HG02763 (cell line): ENCODE data around the gene PIK3CG.
A peak's percentile ranks its signal among the peaks of the same experiment; 100 is the strongest.

Source experiments
- ATAC-seq: cut with Tn5 transposase; IDR thresholded peaks from one replicate; pipeline ENCODE4 v1.9.1; 2021; ENCODE audit warnings: mild to moderate bottlenecking, moderate library complexity; ENCODE audit not compliant: unreplicated experiment

PIK3CG gene

DNA sequence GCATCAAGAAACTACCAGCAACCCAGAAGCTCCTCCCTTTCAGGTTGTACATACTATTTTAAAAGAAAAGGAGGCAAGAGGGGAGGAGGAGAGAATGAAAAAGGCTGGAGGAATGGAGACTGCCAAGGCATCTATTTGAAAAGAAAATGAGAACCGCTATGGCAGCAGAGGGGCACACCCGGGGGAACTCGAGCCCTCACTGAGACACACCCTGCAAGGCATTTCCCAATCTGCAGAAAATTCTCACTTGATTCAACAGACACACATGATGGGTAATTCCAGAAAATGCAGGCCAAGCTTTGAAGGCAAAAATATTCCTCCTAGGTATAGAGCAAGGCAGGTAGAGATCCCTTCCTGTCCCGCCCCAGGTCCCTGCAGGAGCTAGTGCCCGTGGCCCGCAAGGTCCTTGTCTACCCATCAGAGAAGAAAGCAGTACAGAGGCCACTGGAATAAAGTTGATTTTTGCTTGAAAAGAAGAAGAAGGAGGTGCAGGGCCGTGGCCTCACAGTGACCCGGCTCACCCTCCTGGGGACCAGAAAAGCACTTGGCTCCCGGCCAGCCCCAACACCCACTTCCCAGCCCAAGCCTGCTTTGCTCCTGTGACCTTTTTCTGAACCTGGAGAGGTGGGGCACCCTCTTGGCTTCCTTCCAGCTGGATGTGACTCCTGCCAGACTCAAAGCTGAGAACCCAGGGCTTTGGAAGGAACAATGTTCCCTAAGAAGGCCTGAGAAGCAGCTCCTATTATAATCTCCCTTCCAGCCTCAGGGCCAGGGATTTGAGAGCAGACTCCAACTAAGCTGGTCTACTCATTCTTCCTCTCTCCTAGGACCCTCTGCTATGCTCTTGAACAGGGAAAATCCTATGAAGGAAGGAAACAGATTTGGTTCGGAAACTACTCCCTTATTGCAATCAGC lies 6.2 kb upstream of the PIK3CG start:
- no peak for ATAC-seq

- no peak for ATAC-seq
Observed at GRCh38 chr7:106862317-106863089, 2.6 kb upstream of the PIK3CG start.

- no peak for ATAC-seq
Observed at GRCh38 chr7:106863274-106863997, 1.6 kb upstream of the PIK3CG start.

DNA sequence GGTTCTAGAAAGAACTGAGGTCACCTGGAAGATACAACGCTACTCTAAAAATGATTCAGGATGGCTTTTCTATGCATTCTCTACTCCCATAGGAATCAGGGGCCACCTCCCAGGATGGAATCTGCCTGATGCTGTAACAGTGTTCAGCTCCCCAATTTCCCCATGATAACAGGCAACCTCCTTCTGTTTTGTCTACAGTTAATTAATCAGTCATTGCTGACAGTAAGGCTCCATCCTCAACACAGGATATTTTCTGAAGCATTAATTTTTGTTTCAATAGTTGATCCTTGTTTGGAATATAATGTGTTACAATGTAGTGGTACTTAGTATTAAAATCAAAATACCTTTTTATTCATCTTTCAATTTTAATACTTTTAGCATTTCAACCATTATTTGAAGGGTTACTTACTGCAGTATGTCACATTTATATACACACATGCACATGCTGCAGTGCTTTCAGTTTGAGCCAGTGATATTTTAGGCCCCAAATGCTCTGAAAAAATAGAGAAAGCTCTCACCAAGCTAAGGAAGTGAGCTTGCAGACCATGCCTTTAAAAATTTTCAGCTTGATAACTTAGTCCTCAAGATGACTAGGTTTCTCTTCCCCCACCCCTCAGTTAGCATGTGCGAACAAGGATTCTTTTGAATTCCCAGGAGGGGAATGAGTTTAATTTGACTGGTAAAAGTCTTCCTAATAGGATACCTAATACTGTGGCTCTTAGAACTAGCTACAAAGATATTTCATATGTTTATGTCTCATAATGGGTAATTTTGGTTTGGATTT lies 592 bp upstream of the PIK3CG start:
- peak; percentile 34 for ATAC-seq

- ATAC-seq, result peak; percentile 31
Observed at GRCh38 chr7:106866298-106867281, 1.5 kb downstream of the PIK3CG start.

DNA sequence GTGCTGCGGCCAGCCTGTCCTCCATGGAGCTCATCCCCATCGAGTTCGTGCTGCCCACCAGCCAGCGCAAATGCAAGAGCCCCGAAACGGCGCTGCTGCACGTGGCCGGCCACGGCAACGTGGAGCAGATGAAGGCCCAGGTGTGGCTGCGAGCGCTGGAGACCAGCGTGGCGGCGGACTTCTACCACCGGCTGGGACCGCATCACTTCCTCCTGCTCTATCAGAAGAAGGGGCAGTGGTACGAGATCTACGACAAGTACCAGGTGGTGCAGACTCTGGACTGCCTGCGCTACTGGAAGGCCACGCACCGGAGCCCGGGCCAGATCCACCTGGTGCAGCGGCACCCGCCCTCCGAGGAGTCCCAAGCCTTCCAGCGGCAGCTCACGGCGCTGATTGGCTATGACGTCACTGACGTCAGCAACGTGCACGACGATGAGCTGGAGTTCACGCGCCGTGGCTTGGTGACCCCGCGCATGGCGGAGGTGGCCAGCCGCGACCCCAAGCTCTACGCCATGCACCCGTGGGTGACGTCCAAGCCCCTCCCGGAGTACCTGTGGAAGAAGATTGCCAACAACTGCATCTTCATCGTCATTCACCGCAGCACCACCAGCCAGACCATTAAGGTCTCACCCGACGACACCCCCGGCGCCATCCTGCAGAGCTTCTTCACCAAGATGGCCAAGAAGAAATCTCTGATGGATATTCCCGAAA lies 2.7 kb downstream of the PIK3CG start:
- ATAC-seq, result no peak

GRCh38 chr7:106868364-106868763 lies 3.3 kb downstream of the PIK3CG start:
- no peak for ATAC-seq

GRCh38 chr7:106869954-106870353 lies 4.9 kb downstream of the PIK3CG start:
- ATAC-seq, result no peak

- no peak for ATAC-seq
Observed at GRCh38 chr7:106870528-106870927, 5.4 kb downstream of the PIK3CG start.

DNA sequence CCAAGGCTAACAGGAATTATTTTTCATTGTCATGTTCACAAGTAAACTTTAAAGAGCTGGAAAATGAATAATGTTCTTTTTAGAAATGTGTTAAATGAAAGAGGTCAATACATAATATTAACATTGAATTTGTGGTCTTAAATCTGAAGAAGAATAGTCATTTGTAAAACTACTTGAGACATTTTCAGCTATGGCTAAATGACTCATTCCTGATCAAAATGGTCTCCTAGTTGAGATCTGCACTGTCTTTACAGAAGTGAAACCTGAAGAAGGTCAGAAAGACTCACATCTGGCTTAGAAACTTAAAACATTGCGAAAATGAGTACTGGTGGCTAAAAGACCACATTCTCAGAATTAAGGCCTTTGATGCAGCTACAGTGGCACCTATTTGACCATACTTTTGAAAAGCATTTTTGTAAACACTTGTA lies 5.9 kb downstream of the PIK3CG start:
- peak; percentile 86 for ATAC-seq

DNA sequence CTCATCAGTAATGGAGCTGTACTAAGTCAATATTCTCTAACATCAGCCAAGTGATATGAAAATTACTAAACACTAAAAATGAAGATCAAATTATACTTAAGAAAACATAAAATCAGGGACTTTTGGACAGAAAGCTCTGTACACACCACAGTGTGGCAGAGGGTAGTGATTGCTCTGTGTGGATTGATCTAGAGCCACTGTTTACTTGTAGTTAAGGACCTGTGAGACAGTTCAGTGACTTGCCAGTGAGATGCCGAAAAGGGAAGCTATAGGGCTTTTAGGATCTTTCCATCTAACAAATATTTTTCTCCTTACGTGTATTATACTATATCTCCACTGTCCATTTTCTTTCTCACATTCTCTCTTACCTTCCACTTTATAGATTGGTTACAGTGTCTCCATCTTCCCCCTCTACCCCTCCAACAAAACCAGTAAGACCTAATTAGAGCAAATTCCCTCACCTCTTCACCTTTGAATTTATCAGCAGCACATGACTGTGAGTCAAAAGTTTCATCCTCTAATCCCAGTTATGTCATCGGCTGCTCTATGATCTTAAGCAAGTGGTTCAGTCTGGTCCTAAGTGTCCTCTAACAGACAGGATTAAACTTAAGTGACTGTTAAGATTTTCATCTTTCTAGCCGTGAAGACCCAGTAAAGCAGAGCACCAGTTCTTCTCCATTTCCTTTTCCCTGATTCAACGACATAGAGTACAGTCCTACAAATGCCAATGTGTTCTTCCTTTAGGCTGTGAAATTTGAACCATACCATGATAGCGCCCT lies 6.9 kb downstream of the PIK3CG start:
- no peak for ATAC-seq

GRCh38 chr7:106872763-106873162 lies 7.7 kb downstream of the PIK3CG start:
- ATAC-seq, result no peak

DNA sequence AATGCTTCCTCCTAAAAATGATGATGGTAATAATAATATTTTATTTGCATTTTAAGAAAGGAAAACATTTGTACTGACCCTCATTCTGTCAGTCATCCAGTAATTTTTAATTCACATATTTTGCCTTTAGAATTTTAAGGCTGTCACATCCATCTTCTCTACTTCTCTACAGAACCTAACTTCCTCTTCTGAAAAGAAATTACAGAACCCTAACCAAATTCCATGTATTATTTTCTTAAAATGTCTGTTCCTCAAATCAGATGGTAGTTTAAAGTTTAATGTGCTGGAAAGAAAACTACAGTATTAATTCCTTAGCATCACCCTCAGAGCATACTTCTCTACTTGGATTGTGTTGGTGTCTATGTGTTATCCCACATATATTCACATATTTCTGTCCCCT lies 9.0 kb downstream of the PIK3CG start:
- ATAC-seq, result no peak

GRCh38 chr7:106875508-106875907 lies 10.4 kb downstream of the PIK3CG start:
- ATAC-seq, result no peak

GRCh38 chr7:106878748-106879439 lies 13.8 kb downstream of the PIK3CG start:
- no peak for ATAC-seq

DNA sequence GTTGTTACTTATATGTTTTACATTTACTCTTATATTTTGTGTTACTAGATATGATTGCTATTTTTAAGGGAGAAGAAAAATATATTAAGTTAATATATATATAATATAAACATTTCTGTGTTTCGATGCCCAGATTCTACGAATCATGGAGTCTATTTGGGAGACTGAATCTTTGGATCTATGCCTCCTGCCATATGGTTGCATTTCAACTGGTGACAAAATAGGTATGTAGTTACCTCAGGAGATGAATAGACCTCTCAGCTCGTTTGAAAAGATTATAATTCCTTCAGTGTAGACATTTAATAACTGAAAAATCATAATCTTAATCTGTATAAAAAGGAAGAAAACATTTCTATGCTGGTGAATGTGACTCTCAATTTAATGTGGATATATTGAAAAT lies 16.9 kb downstream of the PIK3CG start:
- no peak for ATAC-seq

DNA sequence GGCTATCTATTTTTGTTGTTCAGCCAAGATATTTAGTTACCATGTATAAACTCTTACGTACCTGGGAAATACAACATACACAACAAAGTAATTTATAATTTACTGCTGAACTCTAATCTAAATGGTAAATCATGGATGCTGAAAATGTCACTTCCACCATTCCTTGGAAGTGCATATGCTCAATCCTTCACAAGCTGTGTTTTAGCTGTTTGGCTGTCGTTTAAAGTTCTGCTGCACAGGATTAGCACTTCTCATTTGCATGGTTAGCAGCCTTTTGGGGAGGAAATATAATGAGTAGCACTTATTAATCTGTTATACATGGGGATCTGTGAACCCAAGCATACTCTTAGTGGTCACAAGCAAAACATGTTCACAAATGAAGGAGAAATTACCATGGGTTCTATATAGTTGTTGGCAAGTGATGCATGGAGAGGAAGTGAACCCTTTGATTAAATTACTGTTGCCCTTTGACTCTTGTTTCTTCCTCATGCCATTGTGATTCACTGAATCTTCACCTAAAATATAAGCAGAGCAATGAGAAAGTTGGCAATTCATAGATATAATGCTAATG lies 18.5 kb downstream of the PIK3CG start:
- no peak for ATAC-seq
